HepG2 (cell line): ENCODE measurements around the gene KRT36. TPM values are rescaled to one million over a fixed set of nuclear protein-coding genes. Genes with fewer than 3 reads are reported as not detected.

Source experiments
- ATAC-seq: fragments of 200-7000 bp; cut with Tn5 transposase; 3 replicates; pipeline ENCODE4 v1.9.1; 2020; ENCODE audit warnings: mild to moderate bottlenecking, moderate library complexity
- BruUV-seq: library from RNA; stranded (reverse); fragments of 400-500 nt; replicated peaks from 2 replicates; lab custom pipeline; 2021; lab: Mats Ljungman, UMichigan
- CTCF ChIA-PET: fragments of 300-600 bp; formaldehyde crosslinking; extraction: SDS; loops from one replicate; lab custom pipeline; 2021; ENCODE audit warnings: low total read pairs, inconsistent platforms, low intra/inter-chr PET ratio; lab: Yijun Ruan, JAX
- POLR2A ChIA-PET: fragments of 350-600 bp; sonication (Branson Sonifier 250); formaldehyde crosslinking; loops from one replicate; lab custom pipeline; 2020; ENCODE audit warnings: antibody characterized with exemption, inconsistent platforms; lab: Yijun Ruan, JAX
- DNase-seq: peaks from one replicate; pipeline ENCODE4 v3.0.0-alpha.2; 2015; ENCODE audit warnings: low spot score
- FAIRE-seq: peaks from 3 replicates; lab custom pipeline; 2011; peaks lifted over from hg19 to GRCh38; lab: Jason Lieb, UNC
- H2AFZ ChIP-seq: one replicate; pipeline ENCODE4 v1.6.1; 2011; ENCODE audit warnings: low read length, inconsistent platforms
- H3K27ac ChIP-seq: fragments of 300-600 bp; 3 replicates; pipeline ENCODE4 v1.8.0; 2011; ENCODE audit warnings: mixed run types, mild to moderate bottlenecking, mixed read lengths, low read length, inconsistent platforms; ENCODE audit not compliant: insufficient read depth; ENCODE audit errors: extremely low read length
- H3K27me3 ChIP-seq, 2 experiments: fragments of 200-600 bp in 1 of 2; 2 replicates in 1 of 2; 3 replicates in 1 of 2; pipeline versions ENCODE4 v1.6.0 to v1.8.0; 2011; ENCODE audit warnings: low read length in 2 of 2, mild to moderate bottlenecking in 2 of 2, moderate library complexity in 2 of 2, inconsistent platforms in 1 of 2; ENCODE audit not compliant: insufficient read depth in 2 of 2, control insufficient read depth in 1 of 2
- H3K36me3 ChIP-seq, 2 experiments: fragments of 200-600 bp in 1 of 2; replicated peaks in 1 of 2; 2 replicates in 1 of 2; 3 replicates in 1 of 2; pipeline versions ENCODE4 v1.5.1 to v1.8.0; 2011; ENCODE audit warnings: low read length in 2 of 2, inconsistent platforms in 1 of 2; ENCODE audit not compliant: insufficient read depth in 2 of 2, control insufficient read depth in 1 of 2
- H3K4me1 ChIP-seq: 2 replicates; pipeline ENCODE4 v1.5.1; 2012; ENCODE audit warnings: low read length, inconsistent platforms; ENCODE audit not compliant: insufficient read depth
- H3K4me2 ChIP-seq: 2 replicates; pipeline ENCODE4 v1.6.0; 2011; ENCODE audit warnings: low read depth, low read length, inconsistent platforms
- H3K4me3 ChIP-seq, 3 experiments: fragments of 200-600 bp in 1 of 3; sonication (generic), shearing (Covaris generic) in 1 of 3; replicated peaks in 1 of 3; 2 replicates each; pipeline ENCODE4 v1.5.1; 2011 to 2016; ENCODE audit warnings: low read length in 3 of 3, inconsistent platforms in 2 of 3, low read depth in 2 of 3, mild to moderate bottlenecking in 2 of 3, control low read depth in 1 of 3, mixed read lengths in 1 of 3; ENCODE audit not compliant: insufficient read depth in 1 of 3
- H3K79me2 ChIP-seq: one replicate; pipeline ENCODE4 v1.6.1; 2011; ENCODE audit warnings: low read length, inconsistent platforms; ENCODE audit not compliant: insufficient read depth
- H3K9ac ChIP-seq: 2 replicates; pipeline ENCODE4 v1.6.0; 2011; ENCODE audit warnings: mild to moderate bottlenecking, low read depth, low read length, inconsistent platforms; ENCODE audit not compliant: insufficient read depth
- H3K9me3 ChIP-seq: 2 replicates; pipeline ENCODE4 v1.5.1; 2012; ENCODE audit warnings: mild to moderate bottlenecking, low read length
- H4K20me1 ChIP-seq: 2 replicates; pipeline ENCODE4 v1.6.0; 2011; ENCODE audit warnings: inconsistent platforms, mild to moderate bottlenecking, low read length, moderate library complexity; ENCODE audit not compliant: insufficient read depth
- JARID2 ChIP-seq: sonication (generic); formaldehyde crosslinking; IDR thresholded peaks from 2 replicates; pipeline ENCODE4 v1.8.1; 2023; ENCODE audit warnings: missing genetic modification reagents, inconsistent platforms; ENCODE audit not compliant: insufficient replicate concordance
- MEF2D ChIP-seq: sonication (generic); formaldehyde crosslinking; IDR thresholded peaks from 2 replicates; pipeline ENCODE4 v1.5.1; 2020; ENCODE audit warnings: mild to moderate bottlenecking, missing genetic modification reagents
- THAP9 ChIP-seq: sonication (generic); formaldehyde crosslinking; IDR thresholded peaks from 2 replicates; pipeline ENCODE4; 2020; ENCODE audit warnings: missing genetic modification reagents, mild to moderate bottlenecking, borderline replicate concordance
- ZNF263 ChIP-seq: sonication (generic); formaldehyde crosslinking; IDR thresholded peaks from 2 replicates; pipeline ENCODE4 v1.4.0; 2020; ENCODE audit warnings: missing genetic modification reagents
- ZNF503 ChIP-seq: sonication (generic); formaldehyde crosslinking; IDR thresholded peaks from 2 replicates; pipeline ENCODE4 v1.4.0; 2020; ENCODE audit warnings: missing genetic modification reagents
- ZNF614 ChIP-seq: IDR thresholded peaks from 2 replicates; pipeline ENCODE4 v1.6.1; 2018; ENCODE audit warnings: missing biosample characterization, missing genetic modification reagents, inconsistent platforms, borderline replicate concordance
- ZNF775 ChIP-seq: sonication (generic); formaldehyde crosslinking; IDR thresholded peaks from 2 replicates; pipeline ENCODE4 v1.4.0; 2020; ENCODE audit warnings: missing genetic modification reagents, mild to moderate bottlenecking, moderate library complexity, borderline replicate concordance
- WGBS: methylation state at CpG from one replicate; pipeline ENCODE4 v1.1.6; 2017; ENCODE audit warnings: low lambda C conversion rate; 5-methylcytosine and 5-hydroxymethylcytosine counted together
- in situ Hi-C: cut with HindIII; loops from 2 replicates; pipeline ENCODE4 v1.10.0; 2017; ENCODE audit warnings: low pct_unique_long_range_greater_than_20kb; ENCODE audit not compliant: extremely low pct_ligation_motif_present
- intact Hi-C: fragments of 100-400 bp; cut with micrococcal nuclease; formaldehyde crosslinking; loops from one replicate; pipeline ENCODE4 v1.10.0; 2022; ENCODE audit not compliant: unreplicated experiment
- polyA plus RNA-seq, 8 experiments: library from polyadenylated mRNA; depleted of rRNA in 3 of 8; stranded (reverse) in 7 of 8; unstranded in 1 of 8; fragments of >200 nt; fragmentation: Illumina TruSeq in 4 of 8; extraction: Trizol in 4 of 8; gene quantifications; 2 replicates each; pipeline versions ENCODE4 v1.2.1 to v1.2.3, GENCODE V29; 2011 to 2016; ENCODE audit warnings: low read depth in 4 of 8, missing spikeins in 1 of 8, mixed read lengths in 1 of 8; ENCODE audit not compliant: insufficient read depth in 1 of 8
- total RNA-seq, 5 experiments: library from RNA; depleted of rRNA; stranded (reverse); fragments of >200 nt; fragmentation: Illumina TruSeq; extraction: Trizol; gene quantifications; 2 replicates each; pipeline ENCODE4 v1.2.3, GENCODE V29; 2016; ENCODE audit warnings: low read depth in 1 of 5
- TF ChIP-seq, protein P1 (sequence below): sonication (generic); formaldehyde crosslinking; IDR thresholded peaks from 2 replicates; pipeline ENCODE4 v1.4.0; 2020; ENCODE audit warnings: missing genetic modification reagents
- TF ChIP-seq, protein P2 (sequence below): sonication (generic); formaldehyde crosslinking; conservative IDR thresholded peaks from 2 replicates; pipeline ENCODE4 v1.8.1; 2023; ENCODE audit warnings: missing genetic modification reagents

KRT36 gene
- total and polyA plus RNA-seq, 2 of the 13 experiments (the other 11 are each of a cell fraction or from before 2014, with no cell fraction given): not detected

GRCh38 chr17:41444186-41444585, 45.5 kb downstream of the KRT36 start (continued):
- TF ChIP-seq, protein P1, sequence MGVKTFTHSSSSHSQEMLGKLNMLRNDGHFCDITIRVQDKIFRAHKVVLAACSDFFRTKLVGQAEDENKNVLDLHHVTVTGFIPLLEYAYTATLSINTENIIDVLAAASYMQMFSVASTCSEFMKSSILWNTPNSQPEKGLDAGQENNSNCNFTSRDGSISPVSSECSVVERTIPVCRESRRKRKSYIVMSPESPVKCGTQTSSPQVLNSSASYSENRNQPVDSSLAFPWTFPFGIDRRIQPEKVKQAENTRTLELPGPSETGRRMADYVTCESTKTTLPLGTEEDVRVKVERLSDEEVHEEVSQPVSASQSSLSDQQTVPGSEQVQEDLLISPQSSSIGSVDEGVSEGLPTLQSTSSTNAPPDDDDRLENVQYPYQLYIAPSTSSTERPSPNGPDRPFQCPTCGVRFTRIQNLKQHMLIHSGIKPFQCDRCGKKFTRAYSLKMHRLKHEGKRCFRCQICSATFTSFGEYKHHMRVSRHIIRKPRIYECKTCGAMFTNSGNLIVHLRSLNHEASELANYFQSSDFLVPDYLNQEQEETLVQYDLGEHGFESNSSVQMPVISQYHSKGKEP: no peak

DNA sequence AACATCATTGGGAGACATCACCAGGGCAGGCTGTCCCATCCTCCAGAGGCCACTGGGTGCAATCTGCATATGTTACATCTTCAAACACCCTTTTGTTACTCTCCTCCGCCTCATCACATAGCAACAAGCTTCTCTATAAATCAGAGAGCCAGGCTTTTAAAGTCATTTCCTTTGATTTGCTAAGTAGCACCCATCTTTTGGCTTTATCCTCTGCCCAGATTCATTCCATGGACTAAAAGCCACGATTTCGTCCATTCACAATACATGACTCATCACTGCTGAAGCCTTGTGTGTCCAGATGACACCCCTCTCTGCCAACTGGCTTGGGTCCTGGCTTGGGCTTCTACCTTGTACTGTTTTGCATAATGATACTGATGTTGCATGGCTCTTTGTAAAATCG, 47.0 kb downstream of the KRT36 start:
- no peaks in the 10 kb centered on the region; a peak in 2 of 5 replicates for H3K27me3 ChIP-seq
- FAIRE-seq (no peak), ATAC-seq (no peak), DNase-seq (no peak)
- 29% methylated on average over 4 of the region's 4 CpGs for WGBS
- no peaks in the 10 kb centered on the region for H3K36me3 ChIP-seq
- H3K79me2 ChIP-seq: no peaks in the 10 kb centered on the region
- H3K9ac ChIP-seq: no peak overlapping the region
- intact Hi-C loops (no loop called here), in situ Hi-C loops (no loop called here)
- no peak overlapping the region for H3K27ac ChIP-seq
- CTCF ChIA-PET: no interaction called here
- H4K20me1 ChIP-seq: no peaks in the 10 kb centered on the region
- BruUV-seq: no TSS peak
- peaks cover 6% of the 10 kb centered on the region; the same call in 1 of the 2 replicates for H3K4me1 ChIP-seq
- no peak overlapping the region for H3K4me3 ChIP-seq
- POLR2A ChIA-PET: no interaction called here
- H2AFZ ChIP-seq: no peak overlapping the region
- no peaks in the 10 kb centered on the region for H3K9me3 ChIP-seq
- H3K4me2 ChIP-seq: no peak overlapping the region
- no peak for TF ChIP-seq ZNF775
- TF ChIP-seq, protein P2, sequence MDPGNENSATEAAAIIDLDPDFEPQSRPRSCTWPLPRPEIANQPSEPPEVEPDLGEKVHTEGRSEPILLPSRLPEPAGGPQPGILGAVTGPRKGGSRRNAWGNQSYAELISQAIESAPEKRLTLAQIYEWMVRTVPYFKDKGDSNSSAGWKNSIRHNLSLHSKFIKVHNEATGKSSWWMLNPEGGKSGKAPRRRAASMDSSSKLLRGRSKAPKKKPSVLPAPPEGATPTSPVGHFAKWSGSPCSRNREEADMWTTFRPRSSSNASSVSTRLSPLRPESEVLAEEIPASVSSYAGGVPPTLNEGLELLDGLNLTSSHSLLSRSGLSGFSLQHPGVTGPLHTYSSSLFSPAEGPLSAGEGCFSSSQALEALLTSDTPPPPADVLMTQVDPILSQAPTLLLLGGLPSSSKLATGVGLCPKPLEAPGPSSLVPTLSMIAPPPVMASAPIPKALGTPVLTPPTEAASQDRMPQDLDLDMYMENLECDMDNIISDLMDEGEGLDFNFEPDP (CRISPR knock-in tag): no peak
- no peak for TF ChIP-seq JARID2
- no peak for TF ChIP-seq ZNF503 (CRISPR knock-in tag)
- no peak for TF ChIP-seq THAP9 (CRISPR knock-in tag)
- TF ChIP-seq ZNF614: no peak
- no peak for TF ChIP-seq MEF2D
- no peak for TF ChIP-seq ZNF263 (CRISPR knock-in tag)
